GM12865 (cell line): ENCODE measurements around the gene EN1.

Experiments
- DNase-seq: peaks from one replicate; pipeline ENCODE4 v3.0.0; 2010; ENCODE audit warnings: low read depth
- H3K4me3 ChIP-seq: 2 replicates; pipeline ENCODE4 v1.5.1; 2011; ENCODE audit warnings: mild to moderate bottlenecking, low read depth, low read length, control low read depth
- TF ChIP-seq, protein P1 (sequence below): IDR thresholded peaks from 2 replicates; pipeline ENCODE4 v1.5.1; 2011; ENCODE audit warnings: low read length, control low read depth, low read depth, inconsistent platforms; ENCODE audit not compliant: insufficient read depth; ENCODE audit errors: missing control alignments

Gene EN1

GRCh38 chr2:118836411-118836930 is 11.0 kb downstream of the EN1 start:
- no peak for DNase-seq
- TF ChIP-seq, protein P1, sequence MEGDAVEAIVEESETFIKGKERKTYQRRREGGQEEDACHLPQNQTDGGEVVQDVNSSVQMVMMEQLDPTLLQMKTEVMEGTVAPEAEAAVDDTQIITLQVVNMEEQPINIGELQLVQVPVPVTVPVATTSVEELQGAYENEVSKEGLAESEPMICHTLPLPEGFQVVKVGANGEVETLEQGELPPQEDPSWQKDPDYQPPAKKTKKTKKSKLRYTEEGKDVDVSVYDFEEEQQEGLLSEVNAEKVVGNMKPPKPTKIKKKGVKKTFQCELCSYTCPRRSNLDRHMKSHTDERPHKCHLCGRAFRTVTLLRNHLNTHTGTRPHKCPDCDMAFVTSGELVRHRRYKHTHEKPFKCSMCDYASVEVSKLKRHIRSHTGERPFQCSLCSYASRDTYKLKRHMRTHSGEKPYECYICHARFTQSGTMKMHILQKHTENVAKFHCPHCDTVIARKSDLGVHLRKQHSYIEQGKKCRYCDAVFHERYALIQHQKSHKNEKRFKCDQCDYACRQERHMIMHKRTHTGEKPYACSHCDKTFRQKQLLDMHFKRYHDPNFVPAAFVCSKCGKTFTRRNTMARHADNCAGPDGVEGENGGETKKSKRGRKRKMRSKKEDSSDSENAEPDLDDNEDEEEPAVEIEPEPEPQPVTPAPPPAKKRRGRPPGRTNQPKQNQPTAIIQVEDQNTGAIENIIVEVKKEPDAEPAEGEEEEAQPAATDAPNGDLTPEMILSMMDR, result no peak
- no peak overlapping the region for H3K4me3 ChIP-seq

GRCh38 chr2:118835746-118836410 is 11.6 kb downstream of the EN1 start:
- no peak overlapping the region for H3K4me3 ChIP-seq
- TF ChIP-seq, protein P1, result no peak
- DNase-seq, result no peak

- DNase-seq, result no peak
- TF ChIP-seq, protein P1, result no peak
- no peak overlapping the region for H3K4me3 ChIP-seq
Measured at GRCh38 chr2:118834901-118835745, 12.3 kb downstream of the EN1 start.

DNA sequence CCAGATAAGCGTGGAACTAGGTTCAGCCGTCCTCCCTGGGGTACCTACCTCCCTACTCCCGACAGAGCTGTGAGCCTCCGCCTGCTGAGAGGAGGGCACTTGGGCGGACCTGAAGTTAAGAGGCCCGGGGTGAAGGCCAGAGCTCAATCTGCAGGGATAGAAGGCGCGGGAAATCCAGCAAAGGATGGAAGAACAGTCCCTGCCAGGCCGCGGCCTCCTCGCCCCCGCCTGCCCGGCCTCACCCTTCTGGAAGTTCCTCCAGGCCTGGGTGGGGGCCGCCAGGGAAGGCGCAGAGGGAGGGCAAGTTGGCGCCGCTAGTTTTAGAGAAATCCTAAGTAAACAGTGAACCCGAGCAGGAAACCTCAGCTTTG is 13.0 kb downstream of the EN1 start:
- H3K4me3 ChIP-seq, result no peak overlapping the region
- DNase-seq, result no peak
- TF ChIP-seq, protein P1, result no peak

GRCh38 chr2:118833716-118834439 is 13.6 kb downstream of the EN1 start:
- TF ChIP-seq, protein P1, result no peak
- no peak overlapping the region for H3K4me3 ChIP-seq
- no peak for DNase-seq

GRCh38 chr2:118832791-118833715 is 14.4 kb downstream of the EN1 start:
- DNase-seq, result no peak
- TF ChIP-seq, protein P1, result no peak
- no peak overlapping the region for H3K4me3 ChIP-seq
